Stomach (tissue), 4 donors: ENCODE results near the gene ATL2.

ENCODE experiments used
- EP300 ChIP-seq: sonication (generic); formaldehyde crosslinking; IDR thresholded peaks from one replicate; pipeline ENCODE4 v1.6.1; 2017; ENCODE audit warnings: antibody characterized with exemption
- POLR2A ChIP-seq, 4 donors: fragments of 450-650 bp; IDR thresholded peaks; one replicate each; pipeline ENCODE4 v1.6.1; 2016; ENCODE audit warnings: antibody characterized with exemption in 4 of 4, control low read depth in 2 of 4, mild to moderate bottlenecking in 1 of 4, moderate library complexity in 1 of 4
- POLR2AphosphoS5 ChIP-seq, 3 donors: sonication (generic); formaldehyde crosslinking; IDR thresholded peaks; one replicate each; pipeline ENCODE4 v1.6.1; 2016; ENCODE audit warnings: antibody characterized with exemption in 3 of 3
- TF ChIP-seq, protein P1 (sequence below), 7 experiments: fragments of 450-650 bp in 4 of 7; fragments of 200-600 bp in 3 of 7; sonication (generic) in 3 of 7; IDR thresholded peaks; one replicate each; pipeline ENCODE4 v1.5.1; 2016 to 2019; ENCODE audit warnings: antibody characterized with exemption in 7 of 7, control low read depth in 2 of 7, mild to moderate bottlenecking in 1 of 7

DNA sequence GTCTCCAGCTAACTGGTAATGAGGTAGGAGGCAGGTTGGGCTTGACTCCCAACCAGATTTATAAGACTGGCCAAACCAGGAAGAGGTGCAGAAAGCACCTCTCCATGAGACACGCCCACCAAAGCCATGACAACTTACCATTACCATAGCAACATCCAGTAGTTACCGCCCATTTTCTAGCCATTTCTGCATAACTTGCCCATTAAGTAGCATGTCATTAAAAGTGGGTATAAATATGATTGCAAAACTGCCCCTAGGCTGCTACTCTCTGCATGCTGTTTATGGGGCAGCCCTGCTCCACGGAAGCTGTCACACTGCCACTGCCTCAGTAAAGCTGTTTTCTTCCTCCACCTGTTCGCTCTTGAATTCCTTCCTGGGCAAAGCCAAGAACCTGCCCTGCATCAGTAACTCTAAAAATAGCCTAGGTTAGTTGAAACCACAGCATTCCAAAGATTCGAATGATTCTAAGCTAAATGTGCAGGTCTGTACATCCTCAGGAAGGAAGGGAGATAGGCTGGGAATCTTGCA, 131.9 kb downstream of the ATL2 start:
- TF ChIP-seq, protein P1, sequence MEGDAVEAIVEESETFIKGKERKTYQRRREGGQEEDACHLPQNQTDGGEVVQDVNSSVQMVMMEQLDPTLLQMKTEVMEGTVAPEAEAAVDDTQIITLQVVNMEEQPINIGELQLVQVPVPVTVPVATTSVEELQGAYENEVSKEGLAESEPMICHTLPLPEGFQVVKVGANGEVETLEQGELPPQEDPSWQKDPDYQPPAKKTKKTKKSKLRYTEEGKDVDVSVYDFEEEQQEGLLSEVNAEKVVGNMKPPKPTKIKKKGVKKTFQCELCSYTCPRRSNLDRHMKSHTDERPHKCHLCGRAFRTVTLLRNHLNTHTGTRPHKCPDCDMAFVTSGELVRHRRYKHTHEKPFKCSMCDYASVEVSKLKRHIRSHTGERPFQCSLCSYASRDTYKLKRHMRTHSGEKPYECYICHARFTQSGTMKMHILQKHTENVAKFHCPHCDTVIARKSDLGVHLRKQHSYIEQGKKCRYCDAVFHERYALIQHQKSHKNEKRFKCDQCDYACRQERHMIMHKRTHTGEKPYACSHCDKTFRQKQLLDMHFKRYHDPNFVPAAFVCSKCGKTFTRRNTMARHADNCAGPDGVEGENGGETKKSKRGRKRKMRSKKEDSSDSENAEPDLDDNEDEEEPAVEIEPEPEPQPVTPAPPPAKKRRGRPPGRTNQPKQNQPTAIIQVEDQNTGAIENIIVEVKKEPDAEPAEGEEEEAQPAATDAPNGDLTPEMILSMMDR (IDR thresholded peaks at IDR 0.05), result no peak
- TF ChIP-seq EP300 (no peak), POLR2A (IDR thresholded peaks at IDR 0.05) (no peak), POLR2AphosphoS5 (IDR thresholded peaks at IDR 0.05) (no peak)
